Panc1 (cell line): Measurements from ENCODE around the gene MTHFD2. TPM values are rescaled to one million over a fixed set of nuclear protein-coding genes. Genes with fewer than 3 reads are reported as not detected.

ENCODE experiments used
- ATAC-seq: fragments of 200-7000 bp; cut with Tn5 transposase; 2 replicates; pipeline ENCODE4 v1.9.1; 2020; ENCODE audit warnings: mild to moderate bottlenecking, moderate library complexity
- BruUV-seq: library from RNA; stranded (reverse); fragments of 400-500 nt; replicated peaks from 2 replicates; lab custom pipeline; 2021; lab: Mats Ljungman, UMichigan
- CTCF ChIA-PET: fragments of 300-600 bp; sonication (Branson Sonifier 250); formaldehyde crosslinking; loops from one replicate; lab custom pipeline; 2022; ENCODE audit warnings: antibody characterized with exemption; lab: Charles Lee
- POLR2A ChIA-PET: fragments of 300-600 bp; sonication (Branson Sonifier 250); formaldehyde crosslinking; loops from one replicate; lab custom pipeline; 2022; ENCODE audit warnings: antibody characterized with exemption; lab: Charles Lee
- DNase-seq: peaks from one replicate; pipeline ENCODE4 v3.0.0-alpha.2; 2010; ENCODE audit warnings: low read depth, low spot score
- H3K27ac ChIP-seq: 2 replicates; pipeline ENCODE4 v1.5.1; 2011; ENCODE audit warnings: mild to moderate bottlenecking, low read length, inconsistent platforms
- H3K27me3 ChIP-seq: fragments of 200-500 bp; sonication (Bioruptor generic); 2 replicates; pipeline ENCODE4 v1.6.0; 2014; ENCODE audit warnings: low read length, inconsistent platforms; ENCODE audit not compliant: control insufficient read depth, insufficient read depth
- H3K36me3 ChIP-seq: fragments of 200-500 bp; sonication (Bioruptor generic); 2 replicates; pipeline ENCODE4 v1.5.1; 2014; ENCODE audit warnings: inconsistent platforms, mild to moderate bottlenecking, low read length, moderate library complexity; ENCODE audit not compliant: control insufficient read depth, insufficient read depth
- H3K4me1 ChIP-seq: 2 replicates; pipeline ENCODE4 v1.5.1; 2011; ENCODE audit warnings: inconsistent platforms, mild to moderate bottlenecking, low read length, moderate library complexity; ENCODE audit not compliant: control insufficient read depth, insufficient read depth
- H3K4me3 ChIP-seq, 2 experiments: 2 replicates each; pipeline ENCODE4 v1.5.1; 2011 to 2012; ENCODE audit warnings: low read depth in 2 of 2, low read length in 2 of 2, mild to moderate bottlenecking in 2 of 2, inconsistent platforms in 1 of 2, moderate library complexity in 1 of 2
- H3K9me3 ChIP-seq: fragments of 200-500 bp; sonication (Bioruptor generic); 2 replicates; pipeline ENCODE4 v1.5.1; 2014; ENCODE audit warnings: low read depth, mild to moderate bottlenecking, inconsistent platforms, low read length, moderate library complexity; ENCODE audit not compliant: control insufficient read depth, insufficient read depth
- CTCF ChIP-seq: fragments of 450-650 bp; IDR thresholded peaks from 2 replicates; pipeline ENCODE4 v1.5.1; 2017; ENCODE audit warnings: mild to moderate bottlenecking
- POLR2AphosphoS5 ChIP-seq: IDR thresholded peaks from 2 replicates; pipeline ENCODE4 v1.6.1; 2012; ENCODE audit warnings: mild to moderate bottlenecking, low read depth, low read length, moderate library complexity
- REST ChIP-seq, 2 experiments: IDR thresholded peaks; 2 replicates each; pipeline ENCODE4 v1.6.1; 2011 to 2012; ENCODE audit warnings: low read depth in 2 of 2, control low read depth in 1 of 2, low read length in 1 of 2, mild to moderate bottlenecking in 1 of 2, moderate library complexity in 1 of 2; ENCODE audit not compliant: insufficient read depth in 1 of 2
- SIN3A ChIP-seq: IDR thresholded peaks from 2 replicates; pipeline ENCODE4 v1.6.1; 2012; ENCODE audit warnings: low read depth, mild to moderate bottlenecking, low read length, moderate library complexity, borderline replicate concordance; ENCODE audit not compliant: insufficient read depth
- TCF7L2 ChIP-seq: IDR thresholded peaks from 2 replicates; pipeline ENCODE4 v1.6.1; 2011; ENCODE audit warnings: mild to moderate bottlenecking, low read depth, low read length, inconsistent platforms
- in situ Hi-C: cut with HindIII; loops from 2 replicates; pipeline ENCODE4 v1.10.0; 2016; ENCODE audit warnings: low sequenced_read_pairs, low pct_unique_long_range_greater_than_20kb
- intact Hi-C: fragments of 100-400 bp; cut with micrococcal nuclease; formaldehyde crosslinking; loops from one replicate; pipeline ENCODE4 v1.10.0; 2022; ENCODE audit not compliant: unreplicated experiment
- total RNA-seq: library from RNA; stranded (reverse); gene quantifications from one replicate; pipeline ENCODE4 v1.2.1, GENCODE V29; 2021; ENCODE audit not compliant: unreplicated experiment

The MTHFD2 gene
- total RNA-seq, 1 experiment from 2014 or later, result 215 TPM

GRCh38 chr2:74164761-74165160 lies 33.7 kb upstream of the MTHFD2 start:
- in situ Hi-C loops (no loop called here), intact Hi-C loops (no loop called here)
- ATAC-seq, result no peak
- H3K9me3 ChIP-seq, result 0 out of 2 replicates have a peak, but pooled peaks cover 3% of the 10 kb centered on the region
- H3K4me1 ChIP-seq, result no peaks in the 10 kb centered on the region
- no peak for TF ChIP-seq REST (IDR thresholded peaks at IDR 0.05; ENCODE audit: insufficient read depth in 1 of 2, low read depth in 2 of 2, low read length in 1 of 2)
- no peak for TF ChIP-seq CTCF
- no peak for TF ChIP-seq TCF7L2
- no peak for TF ChIP-seq POLR2AphosphoS5
- no peak for TF ChIP-seq SIN3A
- no peak overlapping the region for H3K4me3 ChIP-seq
- peaks cover 33% of the 10 kb centered on the region for H3K36me3 ChIP-seq
- H3K27me3 ChIP-seq, result no peaks in the 10 kb centered on the region
- CTCF ChIA-PET, result no interaction called here
- POLR2A ChIA-PET, result no interaction called here
- no peak for DNase-seq
- no peak overlapping the region for H3K27ac ChIP-seq
- no TSS peak for BruUV-seq

GRCh38 chr2:74168739-74169138 lies 29.7 kb upstream of the MTHFD2 start:
- CTCF ChIA-PET, result no interaction called here
- TF ChIP-seq REST (IDR thresholded peaks at IDR 0.05; ENCODE audit: insufficient read depth in 1 of 2, low read depth in 2 of 2, low read length in 1 of 2) (no peak), TCF7L2 (no peak), SIN3A (no peak), CTCF (no peak), POLR2AphosphoS5 (no peak)
- intact Hi-C loops, result no loop called here
- no peaks in the 10 kb centered on the region for H3K27me3 ChIP-seq
- no peak for ATAC-seq
- DNase-seq, result no peak
- 0 out of 2 replicates have a peak, but pooled peaks cover 3% of the 10 kb centered on the region for H3K9me3 ChIP-seq
- in situ Hi-C loops, result no loop called here
- no peak overlapping the region for H3K4me3 ChIP-seq
- POLR2A ChIA-PET, result no interaction called here
- no peak overlapping the region for H3K27ac ChIP-seq
- no TSS peak for BruUV-seq
- peaks cover 32% of the 10 kb centered on the region for H3K36me3 ChIP-seq
- H3K4me1 ChIP-seq, result no peaks in the 10 kb centered on the region
